ENCODE data around the gene SSBP3.

Gene SSBP3

GRCh38 chr1:54190526-54190925 is 215.7 kb downstream of the SSBP3 start:
- no peak overlapping the region for H3K4me2 ChIP-seq (ENCODE audit: low read length)
- H3K27me3 ChIP-seq (ENCODE audit: low read depth, low read length): no peaks in the 10 kb centered on the region
- H3K4me3 ChIP-seq (ENCODE audit: low read length): no peak overlapping the region
- no peak overlapping the region for H2AFZ ChIP-seq (ENCODE audit: low read depth, low read length)
- H3K9me3 ChIP-seq (ENCODE audit: insufficient read depth, low read length): no peaks in the 10 kb centered on the region
- no peaks in the 10 kb centered on the region for H3K36me3 ChIP-seq (replicated peaks; ENCODE audit: low read depth, low read length)
- H4K20me1 ChIP-seq (ENCODE audit: insufficient read depth, low read length): no peaks in the 10 kb centered on the region
- H3K79me2 ChIP-seq (ENCODE audit: low read length): no peaks in the 10 kb centered on the region
- no peaks in the 10 kb centered on the region for H3K4me1 ChIP-seq (ENCODE audit: low read length)
- no peak for TF ChIP-seq EZH2phosphoT487 (IDR thresholded peaks at IDR 0.05; ENCODE audit: low read depth)
- TF ChIP-seq, protein P1, sequence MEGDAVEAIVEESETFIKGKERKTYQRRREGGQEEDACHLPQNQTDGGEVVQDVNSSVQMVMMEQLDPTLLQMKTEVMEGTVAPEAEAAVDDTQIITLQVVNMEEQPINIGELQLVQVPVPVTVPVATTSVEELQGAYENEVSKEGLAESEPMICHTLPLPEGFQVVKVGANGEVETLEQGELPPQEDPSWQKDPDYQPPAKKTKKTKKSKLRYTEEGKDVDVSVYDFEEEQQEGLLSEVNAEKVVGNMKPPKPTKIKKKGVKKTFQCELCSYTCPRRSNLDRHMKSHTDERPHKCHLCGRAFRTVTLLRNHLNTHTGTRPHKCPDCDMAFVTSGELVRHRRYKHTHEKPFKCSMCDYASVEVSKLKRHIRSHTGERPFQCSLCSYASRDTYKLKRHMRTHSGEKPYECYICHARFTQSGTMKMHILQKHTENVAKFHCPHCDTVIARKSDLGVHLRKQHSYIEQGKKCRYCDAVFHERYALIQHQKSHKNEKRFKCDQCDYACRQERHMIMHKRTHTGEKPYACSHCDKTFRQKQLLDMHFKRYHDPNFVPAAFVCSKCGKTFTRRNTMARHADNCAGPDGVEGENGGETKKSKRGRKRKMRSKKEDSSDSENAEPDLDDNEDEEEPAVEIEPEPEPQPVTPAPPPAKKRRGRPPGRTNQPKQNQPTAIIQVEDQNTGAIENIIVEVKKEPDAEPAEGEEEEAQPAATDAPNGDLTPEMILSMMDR (IDR thresholded peaks at IDR 0.05; ENCODE audit: low read depth, low read length): no peak
- no peak overlapping the region for H3K27ac ChIP-seq (ENCODE audit: low read length)
- no peak overlapping the region for H3K9ac ChIP-seq (ENCODE audit: low read length)

- Histone ChIP-seq H3K36me3 (replicated peaks; ENCODE audit: low read depth, low read length) (no peaks in the 10 kb centered on the region), H3K4me1 (ENCODE audit: low read length) (no peaks in the 10 kb centered on the region), H3K4me2 (ENCODE audit: low read length) (no peak overlapping the region), H3K9ac (ENCODE audit: low read length) (no peak overlapping the region), H3K27me3 (ENCODE audit: low read depth, low read length) (no peaks in the 10 kb centered on the region), H3K9me3 (ENCODE audit: insufficient read depth, low read length) (no peaks in the 10 kb centered on the region), H3K4me3 (ENCODE audit: low read length) (no peak overlapping the region), H4K20me1 (ENCODE audit: insufficient read depth, low read length) (no peaks in the 10 kb centered on the region), H3K27ac (ENCODE audit: low read length) (no peak overlapping the region), H3K79me2 (ENCODE audit: low read length) (no peaks in the 10 kb centered on the region), H2AFZ (ENCODE audit: low read depth, low read length) (no peak overlapping the region)
- TF ChIP-seq, protein P1 (IDR thresholded peaks at IDR 0.05; ENCODE audit: low read depth, low read length): no peak
- TF ChIP-seq EZH2phosphoT487 (IDR thresholded peaks at IDR 0.05; ENCODE audit: low read depth): no peak
Measured at GRCh38 chr1:54188291-54188690, 217.9 kb downstream of the SSBP3 start.

- Histone ChIP-seq H3K79me2 (ENCODE audit: low read length) (no peaks in the 10 kb centered on the region), H3K4me1 (ENCODE audit: low read length) (no peaks in the 10 kb centered on the region), H2AFZ (ENCODE audit: low read depth, low read length) (no peak overlapping the region), H3K36me3 (replicated peaks; ENCODE audit: low read depth, low read length) (no peaks in the 10 kb centered on the region), H3K27ac (ENCODE audit: low read length) (no peak overlapping the region), H3K4me2 (ENCODE audit: low read length) (no peak overlapping the region), H3K4me3 (ENCODE audit: low read length) (no peak overlapping the region), H3K9ac (ENCODE audit: low read length) (no peak overlapping the region), H3K9me3 (ENCODE audit: insufficient read depth, low read length) (no peaks in the 10 kb centered on the region), H3K27me3 (ENCODE audit: low read depth, low read length) (no peaks in the 10 kb centered on the region), H4K20me1 (ENCODE audit: insufficient read depth, low read length) (no peaks in the 10 kb centered on the region)
- TF ChIP-seq, protein P1 (IDR thresholded peaks at IDR 0.05; ENCODE audit: low read depth, low read length): no peak
- TF ChIP-seq EZH2phosphoT487 (IDR thresholded peaks at IDR 0.05; ENCODE audit: low read depth): no peak
Measured at GRCh38 chr1:54186056-54186455, 220.1 kb downstream of the SSBP3 start.

GRCh38 chr1:54180701-54181360 is 225.4 kb downstream of the SSBP3 start:
- H3K9me3 ChIP-seq (ENCODE audit: insufficient read depth, low read length): no peaks in the 10 kb centered on the region
- no peak overlapping the region for H3K9ac ChIP-seq (ENCODE audit: low read length)
- H3K4me1 ChIP-seq (ENCODE audit: low read length): no peaks in the 10 kb centered on the region
- TF ChIP-seq, protein P1 (IDR thresholded peaks at IDR 0.05; ENCODE audit: low read depth, low read length): no peak
- no peak for TF ChIP-seq EZH2phosphoT487 (IDR thresholded peaks at IDR 0.05; ENCODE audit: low read depth)
- no peaks in the 10 kb centered on the region for H4K20me1 ChIP-seq (ENCODE audit: insufficient read depth, low read length)
- no peak overlapping the region for H3K4me2 ChIP-seq (ENCODE audit: low read length)
- no peaks in the 10 kb centered on the region for H3K27me3 ChIP-seq (ENCODE audit: low read depth, low read length)
- no peak overlapping the region for H2AFZ ChIP-seq (ENCODE audit: low read depth, low read length)
- H3K4me3 ChIP-seq (ENCODE audit: low read length): no peak overlapping the region
- no peaks in the 10 kb centered on the region for H3K79me2 ChIP-seq (ENCODE audit: low read length)
- no peak overlapping the region for H3K27ac ChIP-seq (ENCODE audit: low read length)
- H3K36me3 ChIP-seq (replicated peaks; ENCODE audit: low read depth, low read length): no peaks in the 10 kb centered on the region
